Neural progenitor cell (in vitro differentiated cells): ENCODE measurements around the gene HSPA1A.

Experiments used
- CTCF ChIP-seq: fragments of 200-600 bp; sonication (generic); IDR thresholded peaks from 2 replicates; pipeline ENCODE4 v1.5.1; 2017; ENCODE audit warnings: antibody characterized with exemption, mild to moderate bottlenecking
- EZH2 ChIP-seq: fragments of 200-600 bp; sonication (generic); IDR thresholded peaks from 2 replicates; pipeline ENCODE4 v1.6.1; 2017; ENCODE audit warnings: antibody characterized with exemption, mild to moderate bottlenecking, moderate library complexity
- EZH2phosphoT487 ChIP-seq: fragments of 200-600 bp; sonication (generic); IDR thresholded peaks from 2 replicates; pipeline ENCODE4 v1.6.1; 2017; ENCODE audit warnings: antibody characterized with exemption

- TF ChIP-seq CTCF: no peak
- TF ChIP-seq EZH2: no peak
- TF ChIP-seq EZH2phosphoT487: no peak
These were observed 17.8 kb upstream of the HSPA1A start for GRCh38 chr6:31797588-31797987.
